Stimulated activated naive CD8-positive, alpha-beta T cell treated with anti-CD3 and anti-CD28 coated beads, Interleukin-15, Interleukin-2, amounts not matched to agents 100 ng/mL and 50 ng/mL, for 24 hours (primary cell): ENCODE results near the gene AMH.
A peak's percentile ranks its signal among the peaks of the same experiment; 100 is the strongest.

Source experiments
- H3K27ac Mint-ChIP-seq: one replicate; pipeline ENCODE4 v1.8.0; 2021; ENCODE audit warnings: mild to moderate bottlenecking, mixed read lengths
- H3K27me3 Mint-ChIP-seq: one replicate; pipeline ENCODE4 v1.8.0; 2021; ENCODE audit warnings: mixed read lengths
- H3K36me3 Mint-ChIP-seq: one replicate; pipeline ENCODE4 v1.8.0; 2021; ENCODE audit warnings: low read depth, mixed read lengths
- H3K4me1 Mint-ChIP-seq: one replicate; pipeline ENCODE4 v1.8.0; 2021; ENCODE audit warnings: low read depth, mixed read lengths
- H3K4me3 Mint-ChIP-seq: one replicate; pipeline ENCODE4 v1.8.0; 2021; ENCODE audit warnings: mild to moderate bottlenecking, mixed read lengths
- H3K9me3 Mint-ChIP-seq: one replicate; pipeline ENCODE4 v1.8.0; 2021; ENCODE audit warnings: mixed read lengths

AMH gene

GRCh38 chr19:2214251-2214650, 34.9 kb upstream of the AMH start:
- Mint-ChIP-seq H3K9me3 (no peaks in the 10 kb centered on the region), H3K4me1 (no peaks in the 10 kb centered on the region), H3K27ac (no peak overlapping the region), H3K36me3 (peaks cover 35% of the 10 kb centered on the region), H3K4me3 (no peak overlapping the region), H3K27me3 (no peaks in the 10 kb centered on the region)

GRCh38 chr19:2215281-2215751, 33.8 kb upstream of the AMH start:
- Mint-ChIP-seq H3K27me3 (no peaks in the 10 kb centered on the region), H3K4me1 (no peaks in the 10 kb centered on the region), H3K36me3 (peaks cover 35% of the 10 kb centered on the region), H3K9me3 (no peaks in the 10 kb centered on the region), H3K4me3 (no peak overlapping the region), H3K27ac (peak overlapping the region; percentile 6)

- peaks cover 29% of the 10 kb centered on the region for H3K36me3 Mint-ChIP-seq
- no peak overlapping the region for H3K4me3 Mint-ChIP-seq
- no peaks in the 10 kb centered on the region for H3K9me3 Mint-ChIP-seq
- no peaks in the 10 kb centered on the region for H3K27me3 Mint-ChIP-seq
- H3K27ac Mint-ChIP-seq, result peak overlapping the region; percentile 26
- no peaks in the 10 kb centered on the region for H3K4me1 Mint-ChIP-seq
Observed at GRCh38 chr19:2216361-2217225, 32.5 kb upstream of the AMH start.

GRCh38 chr19:2217591-2217990, 31.5 kb upstream of the AMH start:
- Mint-ChIP-seq H3K9me3 (no peaks in the 10 kb centered on the region), H3K36me3 (peaks cover 26% of the 10 kb centered on the region), H3K4me1 (no peaks in the 10 kb centered on the region), H3K27me3 (no peaks in the 10 kb centered on the region), H3K4me3 (no peak overlapping the region), H3K27ac (no peak overlapping the region)

GRCh38 chr19:2219726-2220125, 29.4 kb upstream of the AMH start:
- H3K9me3 Mint-ChIP-seq, result no peaks in the 10 kb centered on the region
- no peak overlapping the region for H3K27ac Mint-ChIP-seq
- peaks cover 7% of the 10 kb centered on the region for H3K4me1 Mint-ChIP-seq
- H3K36me3 Mint-ChIP-seq, result peaks cover 38% of the 10 kb centered on the region
- H3K27me3 Mint-ChIP-seq, result no peaks in the 10 kb centered on the region
- no peak overlapping the region for H3K4me3 Mint-ChIP-seq

GRCh38 chr19:2221250-2221831, 27.8 kb upstream of the AMH start:
- Mint-ChIP-seq H3K36me3 (peaks cover 43% of the 10 kb centered on the region), H3K27me3 (no peaks in the 10 kb centered on the region), H3K27ac (no peak overlapping the region), H3K4me3 (no peak overlapping the region), H3K4me1 (peaks cover 7% of the 10 kb centered on the region), H3K9me3 (no peaks in the 10 kb centered on the region)

GRCh38 chr19:2221918-2222317, 27.2 kb upstream of the AMH start:
- Mint-ChIP-seq H3K4me3 (no peak overlapping the region), H3K9me3 (no peaks in the 10 kb centered on the region), H3K36me3 (peaks cover 39% of the 10 kb centered on the region), H3K27me3 (no peaks in the 10 kb centered on the region), H3K27ac (no peak overlapping the region), H3K4me1 (peaks cover 7% of the 10 kb centered on the region)

- Mint-ChIP-seq H3K4me3 (no peak overlapping the region), H3K4me1 (peaks cover 7% of the 10 kb centered on the region), H3K27me3 (no peaks in the 10 kb centered on the region), H3K9me3 (no peaks in the 10 kb centered on the region), H3K36me3 (peaks cover 30% of the 10 kb centered on the region), H3K27ac (no peak overlapping the region)
Observed at GRCh38 chr19:2223391-2223790, 25.7 kb upstream of the AMH start.

- H3K4me1 Mint-ChIP-seq, result peaks cover 7% of the 10 kb centered on the region
- no peaks in the 10 kb centered on the region for H3K27me3 Mint-ChIP-seq
- H3K27ac Mint-ChIP-seq, result no peak overlapping the region
- peaks cover 30% of the 10 kb centered on the region for H3K36me3 Mint-ChIP-seq
- H3K9me3 Mint-ChIP-seq, result no peaks in the 10 kb centered on the region
- peak overlapping the region; percentile 10 for H3K4me3 Mint-ChIP-seq
Observed at GRCh38 chr19:2223959-2224358, 25.2 kb upstream of the AMH start.

- Mint-ChIP-seq H3K36me3 (peaks cover 35% of the 10 kb centered on the region), H3K4me3 (no peak overlapping the region), H3K4me1 (peaks cover 7% of the 10 kb centered on the region), H3K27ac (no peak overlapping the region), H3K27me3 (no peaks in the 10 kb centered on the region), H3K9me3 (no peaks in the 10 kb centered on the region)
Observed at GRCh38 chr19:2224754-2225349, 24.3 kb upstream of the AMH start.

GRCh38 chr19:2225415-2226050, 23.6 kb upstream of the AMH start:
- no peaks in the 10 kb centered on the region for H3K9me3 Mint-ChIP-seq
- H3K4me3 Mint-ChIP-seq, result no peak overlapping the region
- H3K4me1 Mint-ChIP-seq, result peaks cover 7% of the 10 kb centered on the region
- no peak overlapping the region for H3K27ac Mint-ChIP-seq
- peaks cover 39% of the 10 kb centered on the region for H3K36me3 Mint-ChIP-seq
- no peaks in the 10 kb centered on the region for H3K27me3 Mint-ChIP-seq

GRCh38 chr19:2226051-2226839, 22.9 kb upstream of the AMH start:
- Mint-ChIP-seq H3K27me3 (no peaks in the 10 kb centered on the region), H3K27ac (no peak overlapping the region), H3K9me3 (no peaks in the 10 kb centered on the region), H3K4me3 (no peak overlapping the region), H3K36me3 (peaks cover 38% of the 10 kb centered on the region), H3K4me1 (peaks cover 7% of the 10 kb centered on the region)

GRCh38 chr19:2226840-2227360, 22.2 kb upstream of the AMH start:
- peaks cover 39% of the 10 kb centered on the region for H3K36me3 Mint-ChIP-seq
- peaks cover 7% of the 10 kb centered on the region for H3K4me1 Mint-ChIP-seq
- H3K9me3 Mint-ChIP-seq, result no peaks in the 10 kb centered on the region
- no peak overlapping the region for H3K4me3 Mint-ChIP-seq
- H3K27ac Mint-ChIP-seq, result no peak overlapping the region
- no peaks in the 10 kb centered on the region for H3K27me3 Mint-ChIP-seq

- H3K4me1 Mint-ChIP-seq, result peaks cover 7% of the 10 kb centered on the region
- H3K9me3 Mint-ChIP-seq, result no peaks in the 10 kb centered on the region
- no peaks in the 10 kb centered on the region for H3K27me3 Mint-ChIP-seq
- no peak overlapping the region for H3K4me3 Mint-ChIP-seq
- peaks cover 39% of the 10 kb centered on the region for H3K36me3 Mint-ChIP-seq
- H3K27ac Mint-ChIP-seq, result no peak overlapping the region
Observed at GRCh38 chr19:2227415-2228156, 21.5 kb upstream of the AMH start.
